ENCODE measurements around the gene BMPR2.

- TF ChIP-seq, protein P1, sequence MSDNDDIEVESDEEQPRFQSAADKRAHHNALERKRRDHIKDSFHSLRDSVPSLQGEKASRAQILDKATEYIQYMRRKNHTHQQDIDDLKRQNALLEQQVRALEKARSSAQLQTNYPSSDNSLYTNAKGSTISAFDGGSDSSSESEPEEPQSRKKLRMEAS (IDR thresholded peaks at IDR 0.05; ENCODE audit: low read depth), result no peak
- TF ChIP-seq POLR2AphosphoS5 (IDR thresholded peaks at IDR 0.05; ENCODE audit: low read depth, low read length) (no peak), NFIC (IDR thresholded peaks at IDR 0.05; ENCODE audit: borderline replicate concordance) (no peak), CTCF (IDR thresholded peaks at IDR 0.05) (no peak), EP300 (IDR thresholded peaks at IDR 0.05; ENCODE audit: borderline replicate concordance in 1 of 2, low read depth in 1 of 2, low read length in 1 of 2) (no peak), ELF1 (IDR thresholded peaks at IDR 0.05) (no peak), SMC3 (IDR thresholded peaks at IDR 0.05; ENCODE audit: low read depth, low read length) (no peak)
- TF ChIP-seq, protein P2, sequence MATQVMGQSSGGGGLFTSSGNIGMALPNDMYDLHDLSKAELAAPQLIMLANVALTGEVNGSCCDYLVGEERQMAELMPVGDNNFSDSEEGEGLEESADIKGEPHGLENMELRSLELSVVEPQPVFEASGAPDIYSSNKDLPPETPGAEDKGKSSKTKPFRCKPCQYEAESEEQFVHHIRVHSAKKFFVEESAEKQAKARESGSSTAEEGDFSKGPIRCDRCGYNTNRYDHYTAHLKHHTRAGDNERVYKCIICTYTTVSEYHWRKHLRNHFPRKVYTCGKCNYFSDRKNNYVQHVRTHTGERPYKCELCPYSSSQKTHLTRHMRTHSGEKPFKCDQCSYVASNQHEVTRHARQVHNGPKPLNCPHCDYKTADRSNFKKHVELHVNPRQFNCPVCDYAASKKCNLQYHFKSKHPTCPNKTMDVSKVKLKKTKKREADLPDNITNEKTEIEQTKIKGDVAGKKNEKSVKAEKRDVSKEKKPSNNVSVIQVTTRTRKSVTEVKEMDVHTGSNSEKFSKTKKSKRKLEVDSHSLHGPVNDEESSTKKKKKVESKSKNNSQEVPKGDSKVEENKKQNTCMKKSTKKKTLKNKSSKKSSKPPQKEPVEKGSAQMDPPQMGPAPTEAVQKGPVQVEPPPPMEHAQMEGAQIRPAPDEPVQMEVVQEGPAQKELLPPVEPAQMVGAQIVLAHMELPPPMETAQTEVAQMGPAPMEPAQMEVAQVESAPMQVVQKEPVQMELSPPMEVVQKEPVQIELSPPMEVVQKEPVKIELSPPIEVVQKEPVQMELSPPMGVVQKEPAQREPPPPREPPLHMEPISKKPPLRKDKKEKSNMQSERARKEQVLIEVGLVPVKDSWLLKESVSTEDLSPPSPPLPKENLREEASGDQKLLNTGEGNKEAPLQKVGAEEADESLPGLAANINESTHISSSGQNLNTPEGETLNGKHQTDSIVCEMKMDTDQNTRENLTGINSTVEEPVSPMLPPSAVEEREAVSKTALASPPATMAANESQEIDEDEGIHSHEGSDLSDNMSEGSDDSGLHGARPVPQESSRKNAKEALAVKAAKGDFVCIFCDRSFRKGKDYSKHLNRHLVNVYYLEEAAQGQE (IDR thresholded peaks at IDR 0.05; ENCODE audit: low read depth, low read length), result no peak
- TF ChIP-seq, protein P3, sequence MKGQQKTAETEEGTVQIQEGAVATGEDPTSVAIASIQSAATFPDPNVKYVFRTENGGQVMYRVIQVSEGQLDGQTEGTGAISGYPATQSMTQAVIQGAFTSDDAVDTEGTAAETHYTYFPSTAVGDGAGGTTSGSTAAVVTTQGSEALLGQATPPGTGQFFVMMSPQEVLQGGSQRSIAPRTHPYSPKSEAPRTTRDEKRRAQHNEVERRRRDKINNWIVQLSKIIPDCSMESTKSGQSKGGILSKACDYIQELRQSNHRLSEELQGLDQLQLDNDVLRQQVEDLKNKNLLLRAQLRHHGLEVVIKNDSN (IDR thresholded peaks at IDR 0.05; ENCODE audit: borderline replicate concordance, low read depth), result no peak
These were observed 184.1 kb downstream of the BMPR2 start for GRCh38 chr2:202560200-202560599.
